Activated CD4-positive, alpha-beta memory T cell treated with anti-CD3 and anti-CD28 coated beads for 36 hours (primary cell): ENCODE data around the gene SERPINE2. TPM values are rescaled to one million over a fixed set of nuclear protein-coding genes. Genes with fewer than 3 reads are reported as not detected.

Source experiments
- CTCF ChIA-PET: fragments of 350-600 bp; sonication (Branson Sonifier 250); formaldehyde crosslinking; loops from one replicate; lab custom pipeline; 2021; ENCODE audit warnings: antibody characterized with exemption, inconsistent platforms; lab: Charles Lee
- POLR2A ChIA-PET: fragments of 350-600 bp; sonication (Branson Sonifier 250); formaldehyde crosslinking; loops from one replicate; lab custom pipeline; 2021; ENCODE audit warnings: antibody characterized with exemption; lab: Charles Lee
- DNase-seq: peaks from one replicate; pipeline ENCODE4 v3.0.0-alpha.2; 2020
- H3K27ac Mint-ChIP-seq: one replicate; pipeline ENCODE4 v1.8.0; 2021; ENCODE audit warnings: mixed read lengths
- H3K27me3 Mint-ChIP-seq: one replicate; pipeline ENCODE4 v1.8.0; 2021; ENCODE audit warnings: mixed read lengths
- H3K36me3 Mint-ChIP-seq: one replicate; pipeline ENCODE4 v1.8.0; 2021; ENCODE audit warnings: mixed read lengths
- H3K4me1 Mint-ChIP-seq: one replicate; pipeline ENCODE4 v1.8.0; 2021; ENCODE audit warnings: low read depth, mixed read lengths
- H3K4me3 Mint-ChIP-seq: one replicate; pipeline ENCODE4 v1.8.0; 2021; ENCODE audit warnings: mild to moderate bottlenecking, mixed read lengths
- H3K9me3 Mint-ChIP-seq: one replicate; pipeline ENCODE4 v1.8.0; 2021; ENCODE audit warnings: mixed read lengths
- intact Hi-C: fragments of 100-400 bp; cut with micrococcal nuclease; formaldehyde crosslinking; loops from one replicate; pipeline ENCODE4 v1.15.1; 2023
- total RNA-seq, 2 experiments: library from RNA; stranded (reverse); gene quantifications; one replicate each; pipeline ENCODE4 v1.2.3, GENCODE V29; 2021

The SERPINE2 gene
- total RNA-seq, 2 experiments from 2014 or later: 16.4 to 16.5 TPM

- H3K4me3 Mint-ChIP-seq: no peak overlapping the region
- ChIA-PET POLR2A (no interaction called here), CTCF (interaction anchor here (0.8 to 8.7 kb wide), 6 partner anchors 9 to 294 kb away, joined by 3 to 263 read pairs (median 12); no protein-coding TSS in a partner anchor)
- no peak for DNase-seq
- no peaks in the 10 kb centered on the region for H3K9me3 Mint-ChIP-seq
- no peak overlapping the region for H3K27ac Mint-ChIP-seq
- peaks cover 5% of the 10 kb centered on the region for H3K27me3 Mint-ChIP-seq
- intact Hi-C loops: loop anchor here (5.0 to 10.0 kb wide), 2 partner anchors 153 to 366 kb away; no protein-coding TSS in a partner anchor
- H3K36me3 Mint-ChIP-seq: no peaks in the 10 kb centered on the region
- peaks cover 16% of the 10 kb centered on the region for H3K4me1 Mint-ChIP-seq
Observed at GRCh38 chr2:223991611-223992010, 47.5 kb downstream of the SERPINE2 start.

GRCh38 chr2:223989856-223990232 is 49.2 kb downstream of the SERPINE2 start:
- intact Hi-C loops: loop anchor here (5.0 to 10.0 kb wide), 2 partner anchors 155 to 367 kb away; no protein-coding TSS in a partner anchor
- H3K36me3 Mint-ChIP-seq: no peaks in the 10 kb centered on the region
- no peak for DNase-seq
- H3K4me3 Mint-ChIP-seq: no peak overlapping the region
- no peak overlapping the region for H3K27ac Mint-ChIP-seq
- CTCF ChIA-PET: interaction anchor here (1.3 to 8.7 kb wide), 4 partner anchors 9 to 296 kb away, joined by 3 to 263 read pairs (median 48); no protein-coding TSS in a partner anchor
- POLR2A ChIA-PET: no interaction called here
- no peaks in the 10 kb centered on the region for H3K9me3 Mint-ChIP-seq
- peaks cover 5% of the 10 kb centered on the region for H3K27me3 Mint-ChIP-seq
- peaks cover 7% of the 10 kb centered on the region for H3K4me1 Mint-ChIP-seq

GRCh38 chr2:223989206-223989855 is 49.8 kb downstream of the SERPINE2 start:
- intact Hi-C loops: no loop called here
- H3K27ac Mint-ChIP-seq: no peak overlapping the region
- peaks cover 8% of the 10 kb centered on the region for H3K27me3 Mint-ChIP-seq

GRCh38 chr2:223981241-223981640 is 57.8 kb downstream of the SERPINE2 start:
- Mint-ChIP-seq H3K4me1 (no peaks in the 10 kb centered on the region), H3K4me3 (no peak overlapping the region), H3K27me3 (peaks cover 3% of the 10 kb centered on the region), H3K36me3 (peaks cover 2% of the 10 kb centered on the region), H3K27ac (no peak overlapping the region), H3K9me3 (no peaks in the 10 kb centered on the region)
- POLR2A ChIA-PET: no interaction called here
- intact Hi-C loops: no loop called here
- DNase-seq: no peak
- CTCF ChIA-PET: interaction anchor here (1.2 to 6.5 kb wide), 3 partner anchors 11 to 303 kb away, joined by 3 to 41 read pairs (median 34); no protein-coding TSS in a partner anchor

More at GRCh38 chr2:223989206-223989855, 49.8 kb downstream of the SERPINE2 start:
- ChIA-PET POLR2A (no interaction called here), CTCF (interaction anchor here (1.3 to 8.7 kb wide), 3 partner anchors 9 to 296 kb away, joined by 3 to 263 read pairs (median 21); no protein-coding TSS in a partner anchor)
- H3K4me3 Mint-ChIP-seq: no peak overlapping the region
- H3K9me3 Mint-ChIP-seq: no peaks in the 10 kb centered on the region
- DNase-seq: no peak
- no peaks in the 10 kb centered on the region for H3K36me3 Mint-ChIP-seq
- H3K4me1 Mint-ChIP-seq: peaks cover 3% of the 10 kb centered on the region

DNA sequence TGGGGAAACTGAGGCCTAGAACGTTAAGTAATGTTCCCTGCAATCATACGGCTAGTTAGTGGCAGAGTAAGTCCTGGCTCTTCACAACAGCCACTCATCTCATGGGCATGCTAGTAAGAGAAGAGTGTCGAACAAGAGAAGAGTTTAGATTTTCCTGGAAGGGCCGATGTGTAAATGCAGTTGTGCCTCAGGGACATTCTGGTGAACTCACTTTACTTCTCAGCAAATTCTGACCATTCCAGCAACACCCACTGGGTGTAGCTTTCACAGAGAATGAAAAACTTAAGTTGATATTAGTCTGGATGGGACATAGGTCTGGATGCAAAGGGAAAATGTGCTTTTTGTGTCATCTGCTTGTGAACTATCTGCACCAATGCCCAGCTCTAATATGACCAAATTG is 58.3 kb downstream of the SERPINE2 start:
- Mint-ChIP-seq H3K27me3 (peaks cover 3% of the 10 kb centered on the region), H3K36me3 (peaks cover 2% of the 10 kb centered on the region), H3K4me1 (no peaks in the 10 kb centered on the region), H3K4me3 (no peak overlapping the region), H3K9me3 (no peaks in the 10 kb centered on the region), H3K27ac (no peak overlapping the region)
- ChIA-PET POLR2A (no interaction called here), CTCF (interaction anchor here (0.8 to 6.5 kb wide), 4 partner anchors 11 to 304 kb away, joined by 3 to 41 read pairs (median 18); no protein-coding TSS in a partner anchor)
- DNase-seq: no peak
- intact Hi-C loops: no loop called here

- H3K36me3 Mint-ChIP-seq: peaks cover 2% of the 10 kb centered on the region
- no peak for DNase-seq
- ChIA-PET POLR2A (no interaction called here), CTCF (interaction anchor here (0.8 to 6.5 kb wide), 4 partner anchors 10 to 304 kb away, joined by 3 to 41 read pairs (median 18); no protein-coding TSS in a partner anchor)
- no peak overlapping the region for H3K4me3 Mint-ChIP-seq
- H3K4me1 Mint-ChIP-seq: no peaks in the 10 kb centered on the region
- intact Hi-C loops: no loop called here
- H3K27me3 Mint-ChIP-seq: peaks cover 3% of the 10 kb centered on the region
- H3K9me3 Mint-ChIP-seq: no peaks in the 10 kb centered on the region
- no peak overlapping the region for H3K27ac Mint-ChIP-seq
Observed at GRCh38 chr2:223980397-223980735, 58.7 kb downstream of the SERPINE2 start.

GRCh38 chr2:223979730-223980396 is 59.2 kb downstream of the SERPINE2 start:
- ChIA-PET POLR2A (no interaction called here), CTCF (interaction anchor here (0.8 to 6.5 kb wide), 3 partner anchors 10 to 14 kb away, joined by 3 to 41 read pairs (median 34); no protein-coding TSS in a partner anchor)
- peaks cover 2% of the 10 kb centered on the region for H3K36me3 Mint-ChIP-seq
- H3K9me3 Mint-ChIP-seq: no peaks in the 10 kb centered on the region
- no peaks in the 10 kb centered on the region for H3K4me1 Mint-ChIP-seq
- peaks cover 3% of the 10 kb centered on the region for H3K27me3 Mint-ChIP-seq
- no peak for DNase-seq
- H3K27ac Mint-ChIP-seq: no peak overlapping the region
- intact Hi-C loops: no loop called here
- no peak overlapping the region for H3K4me3 Mint-ChIP-seq

GRCh38 chr2:223978451-223978850 is 60.6 kb downstream of the SERPINE2 start:
- no peak for DNase-seq
- Mint-ChIP-seq H3K27ac (no peak overlapping the region), H3K4me3 (no peak overlapping the region), H3K27me3 (no peaks in the 10 kb centered on the region), H3K4me1 (no peaks in the 10 kb centered on the region), H3K9me3 (no peaks in the 10 kb centered on the region), H3K36me3 (no peaks in the 10 kb centered on the region)
- CTCF ChIA-PET: interaction anchor here (5.2 to 6.5 kb wide), 2 partner anchors 8 to 15 kb away, joined by 34 to 41 read pairs; no protein-coding TSS in a partner anchor
- POLR2A ChIA-PET: no interaction called here
- intact Hi-C loops: no loop called here

- no peaks in the 10 kb centered on the region for H3K9me3 Mint-ChIP-seq
- H3K4me3 Mint-ChIP-seq: no peak overlapping the region
- ChIA-PET POLR2A (no interaction called here), CTCF (interaction anchor here (1.4 to 6.5 kb wide), 2 partner anchors 17 to 392 kb away, joined by 3 to 41 read pairs; no protein-coding TSS in a partner anchor)
- no peak overlapping the region for H3K27ac Mint-ChIP-seq
- intact Hi-C loops: no loop called here
- H3K36me3 Mint-ChIP-seq: peaks cover 4% of the 10 kb centered on the region
- no peaks in the 10 kb centered on the region for H3K27me3 Mint-ChIP-seq
- no peaks in the 10 kb centered on the region for H3K4me1 Mint-ChIP-seq
- no peak for DNase-seq
Observed at GRCh38 chr2:223976635-223977226, 62.4 kb downstream of the SERPINE2 start.

- ChIA-PET CTCF (interaction anchor here (0.6 to 10.1 kb wide), 4 partner anchors 12 to 313 kb away, joined by 6 to 211 read pairs (median 10); no protein-coding TSS in a partner anchor), POLR2A (no interaction called here)
- Mint-ChIP-seq H3K27ac (no peak overlapping the region), H3K36me3 (peaks cover 4% of the 10 kb centered on the region), H3K27me3 (no peaks in the 10 kb centered on the region), H3K9me3 (no peaks in the 10 kb centered on the region), H3K4me1 (peaks cover 5% of the 10 kb centered on the region), H3K4me3 (no peak overlapping the region)
- no peak for DNase-seq
- intact Hi-C loops: no loop called here
Observed at GRCh38 chr2:223973606-223974005, 65.5 kb downstream of the SERPINE2 start.

- H3K36me3 Mint-ChIP-seq: peaks cover 4% of the 10 kb centered on the region
- no peak for DNase-seq
- ChIA-PET CTCF (interaction anchor here (0.9 to 10.1 kb wide), 4 partner anchors 19 to 314 kb away, joined by 3 to 211 read pairs (median 8); no protein-coding TSS in a partner anchor), POLR2A (no interaction called here)
- H3K27ac Mint-ChIP-seq: no peak overlapping the region
- no peaks in the 10 kb centered on the region for H3K9me3 Mint-ChIP-seq
- peaks cover 5% of the 10 kb centered on the region for H3K4me1 Mint-ChIP-seq
- no peak overlapping the region for H3K4me3 Mint-ChIP-seq
- no peaks in the 10 kb centered on the region for H3K27me3 Mint-ChIP-seq
- intact Hi-C loops: no loop called here
Observed at GRCh38 chr2:223972656-223973102, 66.4 kb downstream of the SERPINE2 start.
